ENCODE data around the gene SETX. TPM values are rescaled to one million over a fixed set of nuclear protein-coding genes. Genes with fewer than 3 reads are reported as not detected.

Gene SETX, protein sequence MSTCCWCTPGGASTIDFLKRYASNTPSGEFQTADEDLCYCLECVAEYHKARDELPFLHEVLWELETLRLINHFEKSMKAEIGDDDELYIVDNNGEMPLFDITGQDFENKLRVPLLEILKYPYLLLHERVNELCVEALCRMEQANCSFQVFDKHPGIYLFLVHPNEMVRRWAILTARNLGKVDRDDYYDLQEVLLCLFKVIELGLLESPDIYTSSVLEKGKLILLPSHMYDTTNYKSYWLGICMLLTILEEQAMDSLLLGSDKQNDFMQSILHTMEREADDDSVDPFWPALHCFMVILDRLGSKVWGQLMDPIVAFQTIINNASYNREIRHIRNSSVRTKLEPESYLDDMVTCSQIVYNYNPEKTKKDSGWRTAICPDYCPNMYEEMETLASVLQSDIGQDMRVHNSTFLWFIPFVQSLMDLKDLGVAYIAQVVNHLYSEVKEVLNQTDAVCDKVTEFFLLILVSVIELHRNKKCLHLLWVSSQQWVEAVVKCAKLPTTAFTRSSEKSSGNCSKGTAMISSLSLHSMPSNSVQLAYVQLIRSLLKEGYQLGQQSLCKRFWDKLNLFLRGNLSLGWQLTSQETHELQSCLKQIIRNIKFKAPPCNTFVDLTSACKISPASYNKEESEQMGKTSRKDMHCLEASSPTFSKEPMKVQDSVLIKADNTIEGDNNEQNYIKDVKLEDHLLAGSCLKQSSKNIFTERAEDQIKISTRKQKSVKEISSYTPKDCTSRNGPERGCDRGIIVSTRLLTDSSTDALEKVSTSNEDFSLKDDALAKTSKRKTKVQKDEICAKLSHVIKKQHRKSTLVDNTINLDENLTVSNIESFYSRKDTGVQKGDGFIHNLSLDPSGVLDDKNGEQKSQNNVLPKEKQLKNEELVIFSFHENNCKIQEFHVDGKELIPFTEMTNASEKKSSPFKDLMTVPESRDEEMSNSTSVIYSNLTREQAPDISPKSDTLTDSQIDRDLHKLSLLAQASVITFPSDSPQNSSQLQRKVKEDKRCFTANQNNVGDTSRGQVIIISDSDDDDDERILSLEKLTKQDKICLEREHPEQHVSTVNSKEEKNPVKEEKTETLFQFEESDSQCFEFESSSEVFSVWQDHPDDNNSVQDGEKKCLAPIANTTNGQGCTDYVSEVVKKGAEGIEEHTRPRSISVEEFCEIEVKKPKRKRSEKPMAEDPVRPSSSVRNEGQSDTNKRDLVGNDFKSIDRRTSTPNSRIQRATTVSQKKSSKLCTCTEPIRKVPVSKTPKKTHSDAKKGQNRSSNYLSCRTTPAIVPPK (N-terminal part only)
- 10 to 100 TPM; 52.5 to 79.4 (median 69.7) TPM for total RNA-seq

DNA sequence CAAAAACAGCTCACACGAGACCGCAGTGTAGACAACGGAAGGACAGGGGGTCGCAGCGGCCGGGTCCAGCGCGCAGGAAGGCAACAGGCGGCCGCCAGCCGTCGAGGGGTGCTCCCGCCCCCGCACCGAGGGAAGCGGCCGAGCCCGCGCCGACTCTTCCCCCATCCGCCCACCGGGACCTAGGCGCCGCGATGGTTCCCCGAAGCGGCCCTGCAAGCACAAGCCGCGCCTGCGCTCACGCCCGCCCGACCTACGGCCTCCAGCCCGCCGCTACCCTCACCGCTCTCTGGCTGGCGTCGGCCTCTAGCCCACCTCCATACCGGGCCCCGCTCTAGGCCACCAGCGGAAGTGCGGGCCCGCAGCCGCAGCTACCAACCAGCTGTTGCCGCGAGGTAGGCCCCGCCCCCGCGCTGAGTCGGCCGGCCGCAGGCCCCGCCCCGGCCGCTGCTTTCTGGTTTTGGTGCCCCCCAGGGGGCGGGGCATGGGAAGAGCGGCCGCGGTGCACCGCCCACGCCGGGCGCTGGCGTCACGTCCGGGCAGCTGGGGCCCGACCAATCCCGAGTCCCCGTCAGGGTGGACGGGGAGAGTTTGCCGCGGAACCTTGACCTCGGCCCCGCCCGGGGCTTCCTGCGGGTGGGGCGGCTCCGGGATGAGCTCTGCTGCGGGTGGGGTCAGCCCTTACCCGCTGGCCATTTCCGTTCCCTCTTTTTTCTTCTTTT lies at the start of gene SETX:
Gene SETX, minus strand, starts transcription at position 350 of the 719 bp plus-strand sequence. CDS start 5,558 bp downstream, outside the sequence.
- TF ChIP-seq, protein P1, sequence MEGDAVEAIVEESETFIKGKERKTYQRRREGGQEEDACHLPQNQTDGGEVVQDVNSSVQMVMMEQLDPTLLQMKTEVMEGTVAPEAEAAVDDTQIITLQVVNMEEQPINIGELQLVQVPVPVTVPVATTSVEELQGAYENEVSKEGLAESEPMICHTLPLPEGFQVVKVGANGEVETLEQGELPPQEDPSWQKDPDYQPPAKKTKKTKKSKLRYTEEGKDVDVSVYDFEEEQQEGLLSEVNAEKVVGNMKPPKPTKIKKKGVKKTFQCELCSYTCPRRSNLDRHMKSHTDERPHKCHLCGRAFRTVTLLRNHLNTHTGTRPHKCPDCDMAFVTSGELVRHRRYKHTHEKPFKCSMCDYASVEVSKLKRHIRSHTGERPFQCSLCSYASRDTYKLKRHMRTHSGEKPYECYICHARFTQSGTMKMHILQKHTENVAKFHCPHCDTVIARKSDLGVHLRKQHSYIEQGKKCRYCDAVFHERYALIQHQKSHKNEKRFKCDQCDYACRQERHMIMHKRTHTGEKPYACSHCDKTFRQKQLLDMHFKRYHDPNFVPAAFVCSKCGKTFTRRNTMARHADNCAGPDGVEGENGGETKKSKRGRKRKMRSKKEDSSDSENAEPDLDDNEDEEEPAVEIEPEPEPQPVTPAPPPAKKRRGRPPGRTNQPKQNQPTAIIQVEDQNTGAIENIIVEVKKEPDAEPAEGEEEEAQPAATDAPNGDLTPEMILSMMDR (IDR thresholded peaks at IDR 0.05): no peak
- DNase-seq (ENCODE audit: low spot score) (peak; percentile 88), ATAC-seq (ENCODE audit: low FRiP score) (peak; percentile 99)

DNA sequence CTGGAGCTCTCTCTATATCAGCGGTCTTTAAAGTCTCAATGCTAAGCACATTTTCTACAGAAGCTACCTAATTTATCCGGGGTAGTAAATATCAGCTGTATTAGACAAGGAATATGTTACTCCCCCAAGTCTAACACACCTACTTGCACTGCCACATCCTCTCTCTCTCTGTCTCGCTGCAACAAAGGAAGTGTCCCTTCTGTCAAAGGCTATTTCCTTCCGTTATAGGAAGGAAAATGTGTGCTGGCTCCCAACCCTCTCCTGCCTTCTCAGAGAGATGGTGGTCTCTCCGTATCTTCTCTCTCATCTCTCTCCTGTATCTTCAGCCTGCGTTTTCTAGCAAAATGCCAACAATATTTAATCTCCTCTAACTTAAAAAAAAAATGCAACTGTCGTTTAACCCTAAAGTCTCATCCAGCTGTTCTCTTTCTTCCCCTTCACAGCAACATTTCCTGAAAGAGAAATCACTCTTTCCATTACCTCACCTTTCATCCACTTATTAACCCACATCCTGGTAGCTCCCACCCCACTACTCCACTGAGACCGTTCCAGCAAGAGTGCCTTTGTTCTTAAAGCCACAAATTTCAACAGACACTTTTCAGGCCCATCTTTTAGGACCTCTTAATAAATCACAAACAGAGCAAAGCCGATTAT lies 49.6 kb upstream of the SETX start:
- ATAC-seq (ENCODE audit: low FRiP score): no peak
- no peak for DNase-seq (ENCODE audit: low spot score)

DNA sequence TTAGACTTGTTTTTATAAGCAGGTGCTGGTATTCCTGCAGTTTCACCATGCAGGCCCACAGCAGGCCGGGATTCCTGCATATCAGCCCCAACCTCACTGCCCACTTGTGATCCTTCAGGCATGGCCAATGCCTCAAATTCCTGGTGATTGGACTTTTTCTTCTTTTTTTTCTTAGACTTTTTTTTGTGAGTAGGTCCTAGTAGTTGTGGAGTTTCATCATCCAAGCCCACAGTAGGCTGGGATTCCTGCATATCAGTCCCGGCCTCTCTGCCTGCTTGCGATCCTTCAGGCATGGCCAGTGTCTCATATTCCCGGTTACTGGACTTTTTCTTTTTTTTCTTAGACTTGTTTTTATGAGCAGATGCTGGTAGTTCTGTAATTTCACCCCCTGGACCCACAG lies 47.0 kb upstream of the SETX start:
- ATAC-seq (ENCODE audit: low FRiP score): no peak
- DNase-seq (ENCODE audit: low spot score): no peak
- TF ChIP-seq, protein P1 (IDR thresholded peaks at IDR 0.05): no peak

More for the DNA sequence above, 49.6 kb upstream of the SETX start:
- TF ChIP-seq, protein P1 (IDR thresholded peaks at IDR 0.05): no peak

DNA sequence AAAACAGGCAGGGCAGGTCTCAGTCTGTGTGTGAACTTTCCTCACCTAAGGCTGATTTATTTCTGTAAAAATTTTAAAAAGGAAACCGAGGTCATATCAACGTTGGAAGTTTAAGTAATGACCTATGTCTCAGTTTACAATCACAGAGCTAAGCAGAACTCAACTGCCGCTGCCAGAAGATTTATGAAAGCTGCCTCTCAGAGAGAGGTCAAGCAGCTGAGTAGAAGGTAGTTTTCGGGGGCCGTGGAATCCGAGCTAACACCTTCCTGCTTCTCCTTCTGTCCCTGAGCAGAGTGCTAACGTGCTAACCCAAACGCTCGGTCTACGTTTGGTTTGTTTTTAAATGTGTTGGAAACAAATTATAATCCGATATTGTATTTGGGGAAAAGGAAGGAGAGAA lies 40.8 kb upstream of the SETX start:
- TF ChIP-seq, protein P1 (IDR thresholded peaks at IDR 0.05): no peak
- no peak for ATAC-seq (ENCODE audit: low FRiP score)
- DNase-seq (ENCODE audit: low spot score): no peak

DNA sequence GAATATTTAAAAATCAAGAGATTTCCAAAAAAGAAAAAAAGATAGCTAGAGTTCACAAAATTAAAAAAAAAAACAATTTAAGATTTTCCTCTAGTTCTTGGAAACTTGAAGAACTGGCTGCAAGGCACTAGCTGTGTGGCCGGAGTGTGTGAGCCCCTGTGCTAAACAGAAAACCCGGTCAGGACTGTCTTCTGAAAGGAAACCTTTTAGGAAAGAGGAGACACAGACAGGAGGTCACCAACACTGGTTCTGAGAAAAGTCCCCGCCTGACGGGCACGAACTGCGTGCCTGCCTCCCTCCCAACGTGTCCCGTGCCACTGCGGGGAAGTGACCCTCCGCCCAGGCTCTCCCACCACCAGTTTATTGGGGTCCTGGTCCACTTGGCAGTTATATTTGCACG lies 36.7 kb upstream of the SETX start:
- DNase-seq (ENCODE audit: low spot score) (no peak), ATAC-seq (ENCODE audit: low FRiP score) (no peak)
- TF ChIP-seq, protein P1 (IDR thresholded peaks at IDR 0.05): no peak
